ENCODE results near the gene CFAP46. TPM values are rescaled to one million over a fixed set of nuclear protein-coding genes. Genes with fewer than 3 reads are reported as not detected.

CFAP46 gene
- total and polyA plus RNA-seq, 10 of the 15 experiments (the other 5 are each of a cell fraction or from before 2014, with no cell fraction given): 0.01 to 0.18 (median 0.03) TPM; not detected in 7

DNA sequence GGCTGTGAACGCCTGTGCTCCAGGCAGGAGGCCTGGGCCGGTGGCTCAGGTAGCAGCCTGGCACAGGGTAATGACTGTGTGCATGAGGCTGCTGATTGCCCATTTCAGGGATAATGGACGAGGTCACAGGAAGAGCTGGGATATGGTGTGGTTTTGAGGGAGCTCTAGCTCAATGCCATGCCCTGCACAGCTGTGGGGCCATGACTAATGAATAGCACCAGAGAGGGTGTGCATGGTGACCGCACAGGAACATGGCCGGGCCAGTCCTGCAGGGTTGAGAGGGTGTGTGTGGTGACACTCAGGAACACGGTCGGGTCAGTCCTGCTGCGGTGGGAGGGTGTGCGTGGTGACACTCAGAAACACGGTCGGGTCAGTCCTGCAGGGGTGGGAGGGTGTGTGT is 178.3 kb downstream of the CFAP46 start (continued):
- TF ChIP-seq NR2F1 (conservative IDR thresholded peaks at IDR 0.05): no peak

GRCh38 chr10:132763545-132763944 is 178.8 kb downstream of the CFAP46 start:
- no peak for FAIRE-seq

More at GRCh38 chr10:132763545-132763944, 178.8 kb downstream of the CFAP46 start:
- ATAC-seq (no peak), DNase-seq (ENCODE audit: low read depth, low spot score) (no peak)
- Histone ChIP-seq H3K79me2 (ENCODE audit: control insufficient read depth, insufficient read depth, low read length) (no peaks in the 10 kb centered on the region), H3K9ac (ENCODE audit: control insufficient read depth, insufficient read depth, low read length) (no peak overlapping the region), H3K36me3 (ENCODE audit: control insufficient read depth in 2 of 2, insufficient read depth in 2 of 2, low read length in 1 of 2) (no peaks in the 10 kb centered on the region), H3K27me3 (replicated peaks in 1 of 2; ENCODE audit: control insufficient read depth in 2 of 2, insufficient read depth in 2 of 2, low read length in 1 of 2) (no peaks in the 10 kb centered on the region), H3K4me2 (ENCODE audit: control insufficient read depth, insufficient read depth) (no peak overlapping the region), H3K4me3 (no peak overlapping the region), H4K20me1 (ENCODE audit: control insufficient read depth, insufficient read depth) (no peaks in the 10 kb centered on the region), H3K9me3 (replicated peaks; ENCODE audit: control insufficient read depth, insufficient read depth, low read length) (no peaks in the 10 kb centered on the region; the same call in 2 of the 3 replicates), H3K27ac (ENCODE audit: control insufficient read depth, insufficient read depth) (no peak overlapping the region), H3K4me1 (ENCODE audit: control insufficient read depth, insufficient read depth, low read length) (no peaks in the 10 kb centered on the region), H2AFZ (ENCODE audit: control insufficient read depth, low read depth, low read length) (no peak overlapping the region)
- intact Hi-C loops (cut with micrococcal nuclease; ENCODE audit: unreplicated experiment) (no loop called here), in situ Hi-C loops (cut with MboI) (no loop called here)
- BruUV-seq (replicated peaks): no TSS peak
- POLR2A ChIA-PET: no interaction called here
- CTCF ChIA-PET: interaction anchor here (0.6 kb wide), 1 partner anchor 537 kb away, joined by 3 read pairs; no protein-coding TSS in a partner anchor
- RAD21 ChIA-PET (ENCODE audit: unreplicated experiment): no interaction called here
- 61% methylated on average over 5 of the region's 5 CpGs for WGBS (ENCODE audit: insufficient coverage, insufficient replicate concordance, low lambda C conversion rate, missing lambda C conversion rate)
- TF ChIP-seq TARDBP (IDR thresholded peaks at IDR 0.05; ENCODE audit: borderline replicate concordance) (no peak), CREB1 (IDR thresholded peaks at IDR 0.05; ENCODE audit: low read depth) (no peak), RFX5 (IDR thresholded peaks at IDR 0.05; ENCODE audit: low read depth, low read length) (no peak), ZNF217 (IDR thresholded peaks at IDR 0.05) (no peak), EP300 (IDR thresholded peaks at IDR 0.05; ENCODE audit: borderline replicate concordance in 1 of 2, control insufficient read depth in 1 of 2, low read depth in 2 of 2, low read length in 2 of 2) (no peak), TCF3 (IDR thresholded peaks at IDR 0.05; ENCODE audit: borderline replicate concordance, insufficient read depth, low read depth, low read length) (no peak), RB1 (IDR thresholded peaks at IDR 0.05; ENCODE audit: borderline replicate concordance) (no peak), TBL1XR1 (IDR thresholded peaks at IDR 0.05; ENCODE audit: low read depth, low read length) (no peak), MEF2A (IDR thresholded peaks at IDR 0.05; ENCODE audit: insufficient read depth, low read depth, low read length) (no peak)
- TF ChIP-seq, protein P1, sequence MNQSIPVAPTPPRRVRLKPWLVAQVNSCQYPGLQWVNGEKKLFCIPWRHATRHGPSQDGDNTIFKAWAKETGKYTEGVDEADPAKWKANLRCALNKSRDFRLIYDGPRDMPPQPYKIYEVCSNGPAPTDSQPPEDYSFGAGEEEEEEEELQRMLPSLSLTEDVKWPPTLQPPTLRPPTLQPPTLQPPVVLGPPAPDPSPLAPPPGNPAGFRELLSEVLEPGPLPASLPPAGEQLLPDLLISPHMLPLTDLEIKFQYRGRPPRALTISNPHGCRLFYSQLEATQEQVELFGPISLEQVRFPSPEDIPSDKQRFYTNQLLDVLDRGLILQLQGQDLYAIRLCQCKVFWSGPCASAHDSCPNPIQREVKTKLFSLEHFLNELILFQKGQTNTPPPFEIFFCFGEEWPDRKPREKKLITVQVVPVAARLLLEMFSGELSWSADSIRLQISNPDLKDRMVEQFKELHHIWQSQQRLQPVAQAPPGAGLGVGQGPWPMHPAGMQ (IDR thresholded peaks at IDR 0.05; ENCODE audit: borderline replicate concordance): no peak
- SMC1A ChIA-PET (ENCODE audit: uncharacterized antibody, unreplicated experiment): no interaction called here
